Mucosa of stomach (tissue), 1 donor: ENCODE data around the gene NPEPL1.

ENCODE experiments used
- H3K27me3 ChIP-seq: one replicate; pipeline ENCODE4 v1.7.0; 2013; ENCODE audit warnings: mild to moderate bottlenecking, low read length; ENCODE audit not compliant: control insufficient read depth, insufficient read depth
- H3K36me3 ChIP-seq: one replicate; pipeline ENCODE4 v1.7.0; 2013; ENCODE audit warnings: low read length; ENCODE audit not compliant: control insufficient read depth, insufficient read depth
- H3K4me1 ChIP-seq: one replicate; pipeline ENCODE4 v1.7.0; 2013; ENCODE audit warnings: mild to moderate bottlenecking, low read length; ENCODE audit not compliant: control insufficient read depth, insufficient read depth
- H3K4me3 ChIP-seq: one replicate; pipeline ENCODE4 v1.7.0; 2013; ENCODE audit warnings: low read length
- H3K9ac ChIP-seq: one replicate; pipeline ENCODE4 v1.7.0; 2013; ENCODE audit warnings: mild to moderate bottlenecking, low read length, moderate library complexity
- H3K9me3 ChIP-seq: one replicate; pipeline ENCODE4 v1.7.0; 2013; ENCODE audit warnings: mild to moderate bottlenecking, low read length, moderate library complexity; ENCODE audit not compliant: control insufficient read depth
- donor health status: Pancreatic carcinoma.

Gene NPEPL1

GRCh38 chr20:58699623-58700107 lies 7.1 kb downstream of the NPEPL1 start:
- Histone ChIP-seq H3K4me3 (no peak overlapping the region), H3K4me1 (no peaks in the 10 kb centered on the region), H3K9me3 (no peaks in the 10 kb centered on the region), H3K27me3 (no peaks in the 10 kb centered on the region), H3K9ac (no peak overlapping the region), H3K36me3 (no peaks in the 10 kb centered on the region)

GRCh38 chr20:58700121-58700821 lies 7.7 kb downstream of the NPEPL1 start:
- Histone ChIP-seq H3K36me3 (no peaks in the 10 kb centered on the region), H3K4me3 (no peak overlapping the region), H3K9ac (no peak overlapping the region), H3K4me1 (no peaks in the 10 kb centered on the region), H3K9me3 (no peaks in the 10 kb centered on the region), H3K27me3 (no peaks in the 10 kb centered on the region)

GRCh38 chr20:58700823-58701222 lies 8.2 kb downstream of the NPEPL1 start:
- H3K9ac ChIP-seq, result no peak overlapping the region
- no peak overlapping the region for H3K4me3 ChIP-seq
- no peaks in the 10 kb centered on the region for H3K27me3 ChIP-seq
- no peaks in the 10 kb centered on the region for H3K4me1 ChIP-seq
- no peaks in the 10 kb centered on the region for H3K9me3 ChIP-seq
- no peaks in the 10 kb centered on the region for H3K36me3 ChIP-seq

- no peak overlapping the region for H3K4me3 ChIP-seq
- no peaks in the 10 kb centered on the region for H3K27me3 ChIP-seq
- H3K9ac ChIP-seq, result no peak overlapping the region
- no peaks in the 10 kb centered on the region for H3K36me3 ChIP-seq
- no peaks in the 10 kb centered on the region for H3K4me1 ChIP-seq
- H3K9me3 ChIP-seq, result no peaks in the 10 kb centered on the region
Observed at GRCh38 chr20:58701431-58702160, 9.0 kb downstream of the NPEPL1 start.

GRCh38 chr20:58702161-58702510 lies 9.5 kb downstream of the NPEPL1 start:
- H3K4me3 ChIP-seq, result no peak overlapping the region
- no peaks in the 10 kb centered on the region for H3K27me3 ChIP-seq
- no peaks in the 10 kb centered on the region for H3K36me3 ChIP-seq
- H3K9ac ChIP-seq, result no peak overlapping the region
- no peaks in the 10 kb centered on the region for H3K9me3 ChIP-seq
- H3K4me1 ChIP-seq, result no peaks in the 10 kb centered on the region

GRCh38 chr20:58702859-58703648 lies 10.5 kb downstream of the NPEPL1 start:
- no peaks in the 10 kb centered on the region for H3K27me3 ChIP-seq
- H3K36me3 ChIP-seq, result no peaks in the 10 kb centered on the region
- no peak overlapping the region for H3K9ac ChIP-seq
- H3K4me3 ChIP-seq, result no peak overlapping the region
- no peaks in the 10 kb centered on the region for H3K9me3 ChIP-seq
- no peaks in the 10 kb centered on the region for H3K4me1 ChIP-seq

GRCh38 chr20:58703765-58704371 lies 11.3 kb downstream of the NPEPL1 start:
- no peaks in the 10 kb centered on the region for H3K4me1 ChIP-seq
- no peaks in the 10 kb centered on the region for H3K9me3 ChIP-seq
- H3K36me3 ChIP-seq, result no peaks in the 10 kb centered on the region
- H3K9ac ChIP-seq, result no peak overlapping the region
- no peak overlapping the region for H3K4me3 ChIP-seq
- H3K27me3 ChIP-seq, result no peaks in the 10 kb centered on the region

- no peaks in the 10 kb centered on the region for H3K9me3 ChIP-seq
- no peak overlapping the region for H3K9ac ChIP-seq
- H3K36me3 ChIP-seq, result no peaks in the 10 kb centered on the region
- no peaks in the 10 kb centered on the region for H3K4me1 ChIP-seq
- H3K4me3 ChIP-seq, result no peak overlapping the region
- H3K27me3 ChIP-seq, result no peaks in the 10 kb centered on the region
Observed at GRCh38 chr20:58705208-58705926, 12.8 kb downstream of the NPEPL1 start.

GRCh38 chr20:58706150-58706892 lies 13.7 kb downstream of the NPEPL1 start:
- Histone ChIP-seq H3K27me3 (no peaks in the 10 kb centered on the region), H3K4me3 (no peak overlapping the region), H3K36me3 (no peaks in the 10 kb centered on the region), H3K9ac (no peak overlapping the region), H3K9me3 (no peaks in the 10 kb centered on the region), H3K4me1 (no peaks in the 10 kb centered on the region)

- no peaks in the 10 kb centered on the region for H3K9me3 ChIP-seq
- H3K27me3 ChIP-seq, result no peaks in the 10 kb centered on the region
- H3K36me3 ChIP-seq, result no peaks in the 10 kb centered on the region
- no peak overlapping the region for H3K9ac ChIP-seq
- no peak overlapping the region for H3K4me3 ChIP-seq
- no peaks in the 10 kb centered on the region for H3K4me1 ChIP-seq
Observed at GRCh38 chr20:58706975-58707681, 14.5 kb downstream of the NPEPL1 start.
